HG03025 (cell line): ENCODE data around the gene SLC9A9.
"Not testable (repeated sequence)": the region's sequence is repeated elsewhere in the genome, so short reads cannot be mapped to it uniquely, and the experiment has no call there.

Experiments
- ATAC-seq: cut with Tn5 transposase; IDR thresholded peaks from one replicate; pipeline ENCODE4 v1.9.1; 2021; ENCODE audit warnings: mild to moderate bottlenecking, moderate library complexity; ENCODE audit not compliant: unreplicated experiment, low FRiP score

Gene SLC9A9

GRCh38 chr3:143811602-143812001, 36.7 kb downstream of the SLC9A9 start:
- no peak for ATAC-seq

GRCh38 chr3:143810953-143811265, 37.4 kb downstream of the SLC9A9 start:
- no peak for ATAC-seq

- no peak for ATAC-seq
Measured at GRCh38 chr3:143810166-143810952, 37.9 kb downstream of the SLC9A9 start.

GRCh38 chr3:143809121-143809621, 39.1 kb downstream of the SLC9A9 start:
- ATAC-seq, result no peak

GRCh38 chr3:143808030-143808429, 40.2 kb downstream of the SLC9A9 start:
- no peak for ATAC-seq

- ATAC-seq, result no peak
Measured at GRCh38 chr3:143806038-143806437, 42.2 kb downstream of the SLC9A9 start.

GRCh38 chr3:143805476-143805875, 42.8 kb downstream of the SLC9A9 start:
- ATAC-seq, result not testable (repeated sequence)

GRCh38 chr3:143801046-143801445, 47.2 kb downstream of the SLC9A9 start:
- not testable (repeated sequence) for ATAC-seq

- ATAC-seq, result not testable (repeated sequence)
Measured at GRCh38 chr3:143798151-143798550, 50.1 kb downstream of the SLC9A9 start.

GRCh38 chr3:143795874-143796273, 52.4 kb downstream of the SLC9A9 start:
- no peak for ATAC-seq

GRCh38 chr3:143794793-143795462, 53.3 kb downstream of the SLC9A9 start:
- ATAC-seq, result no peak

- no peak for ATAC-seq
Measured at GRCh38 chr3:143793971-143794370, 54.3 kb downstream of the SLC9A9 start.

- ATAC-seq, result no peak
Measured at GRCh38 chr3:143791386-143791785, 56.9 kb downstream of the SLC9A9 start.

- no peak for ATAC-seq
Measured at GRCh38 chr3:143786219-143787191, 61.8 kb downstream of the SLC9A9 start.

GRCh38 chr3:143784446-143784845, 63.8 kb downstream of the SLC9A9 start:
- ATAC-seq, result no peak

- ATAC-seq, result no peak
Measured at GRCh38 chr3:143783851-143784370, 64.4 kb downstream of the SLC9A9 start.

- peak; percentile 80 for ATAC-seq
Measured at GRCh38 chr3:143775459-143775858, 72.8 kb downstream of the SLC9A9 start.

GRCh38 chr3:143771939-143772338, 76.3 kb downstream of the SLC9A9 start:
- ATAC-seq, result no peak

GRCh38 chr3:143771258-143771657, 77.0 kb downstream of the SLC9A9 start:
- ATAC-seq, result no peak

- no peak for ATAC-seq
Measured at GRCh38 chr3:143770391-143770790, 77.9 kb downstream of the SLC9A9 start.

- no peak for ATAC-seq
Measured at GRCh38 chr3:143769616-143770015, 78.7 kb downstream of the SLC9A9 start.
